HepG2 (cell line): Measurements from ENCODE around the gene PSMA7. TPM values are rescaled to one million over a fixed set of nuclear protein-coding genes. Genes with fewer than 3 reads are reported as not detected.

ENCODE experiments used
- BCL6 ChIP-seq: IDR thresholded peaks from 2 replicates; pipeline ENCODE4 v1.6.1; 2016; ENCODE audit warnings: missing genetic modification reagents, missing compliant biosample characterization
- HOXA3 ChIP-seq: sonication (generic); formaldehyde crosslinking; IDR thresholded peaks from 2 replicates; pipeline ENCODE4 v1.5.0; 2020; ENCODE audit warnings: missing genetic modification reagents
- KLF6 ChIP-seq: IDR thresholded peaks from 2 replicates; pipeline ENCODE4 v1.8.0; 2016; ENCODE audit warnings: missing biosample characterization, missing genetic modification reagents
- MTA1 ChIP-seq: sonication (generic); formaldehyde crosslinking; IDR thresholded peaks from 2 replicates; pipeline ENCODE4 v1.4.0; 2020; ENCODE audit warnings: missing genetic modification reagents, mild to moderate bottlenecking, borderline replicate concordance
- SATB2 ChIP-seq: sonication (generic); formaldehyde crosslinking; IDR thresholded peaks from 2 replicates; pipeline ENCODE4 v1.5.0; 2020; ENCODE audit warnings: missing genetic modification reagents
- TFE3 ChIP-seq: IDR thresholded peaks from 2 replicates; pipeline ENCODE4 v1.6.1; 2016
- THAP9 ChIP-seq: sonication (generic); formaldehyde crosslinking; IDR thresholded peaks from 2 replicates; pipeline ENCODE4; 2020; ENCODE audit warnings: missing genetic modification reagents, mild to moderate bottlenecking, borderline replicate concordance
- UBTF ChIP-seq: sonication (generic); formaldehyde crosslinking; IDR thresholded peaks from 2 replicates; pipeline ENCODE4 v1.4.0; 2020; ENCODE audit warnings: mild to moderate bottlenecking, missing genetic modification reagents
- ZBTB33 ChIP-seq: sonication (generic); formaldehyde crosslinking; IDR thresholded peaks from 2 replicates; pipeline ENCODE4 v1.4.0; 2020; ENCODE audit warnings: missing genetic modification reagents
- ZNF317 ChIP-seq: sonication (generic); formaldehyde crosslinking; IDR thresholded peaks from 2 replicates; pipeline ENCODE4 v1.5.0; 2020; ENCODE audit warnings: mild to moderate bottlenecking, missing genetic modification reagents
- ZNF329 ChIP-seq: sonication (generic); formaldehyde crosslinking; IDR thresholded peaks from 2 replicates; pipeline ENCODE4 v1.9.0; 2021; ENCODE audit warnings: low read depth, mild to moderate bottlenecking, missing genetic modification reagents
- ZNF674 ChIP-seq: sonication (generic); formaldehyde crosslinking; IDR thresholded peaks from 2 replicates; pipeline ENCODE4 v1.5.0; 2020; ENCODE audit warnings: low read depth, mild to moderate bottlenecking, missing genetic modification reagents
- polyA plus RNA-seq, 8 experiments: library from polyadenylated mRNA; depleted of rRNA in 3 of 8; stranded (reverse) in 7 of 8; unstranded in 1 of 8; fragments of >200 nt; fragmentation: Illumina TruSeq in 4 of 8; extraction: Trizol in 4 of 8; gene quantifications; 2 replicates each; pipeline versions ENCODE4 v1.2.1 to v1.2.3, GENCODE V29; 2011 to 2016; ENCODE audit warnings: low read depth in 4 of 8, missing spikeins in 1 of 8, mixed read lengths in 1 of 8; ENCODE audit not compliant: insufficient read depth in 1 of 8
- total RNA-seq, 5 experiments: library from RNA; depleted of rRNA; stranded (reverse); fragments of >200 nt; fragmentation: Illumina TruSeq; extraction: Trizol; gene quantifications; 2 replicates each; pipeline ENCODE4 v1.2.3, GENCODE V29; 2016; ENCODE audit warnings: low read depth in 1 of 5
- TF ChIP-seq, protein P1 (sequence below): sonication (generic); formaldehyde crosslinking; IDR thresholded peaks from 2 replicates; pipeline ENCODE4 v1.4.0; 2020; ENCODE audit warnings: missing genetic modification reagents

PSMA7 gene
- total and polyA plus RNA-seq, 2 of the 13 experiments (the other 11 are each of a cell fraction or from before 2014, with no cell fraction given): 531 to 631 TPM

- TF ChIP-seq, protein P1, sequence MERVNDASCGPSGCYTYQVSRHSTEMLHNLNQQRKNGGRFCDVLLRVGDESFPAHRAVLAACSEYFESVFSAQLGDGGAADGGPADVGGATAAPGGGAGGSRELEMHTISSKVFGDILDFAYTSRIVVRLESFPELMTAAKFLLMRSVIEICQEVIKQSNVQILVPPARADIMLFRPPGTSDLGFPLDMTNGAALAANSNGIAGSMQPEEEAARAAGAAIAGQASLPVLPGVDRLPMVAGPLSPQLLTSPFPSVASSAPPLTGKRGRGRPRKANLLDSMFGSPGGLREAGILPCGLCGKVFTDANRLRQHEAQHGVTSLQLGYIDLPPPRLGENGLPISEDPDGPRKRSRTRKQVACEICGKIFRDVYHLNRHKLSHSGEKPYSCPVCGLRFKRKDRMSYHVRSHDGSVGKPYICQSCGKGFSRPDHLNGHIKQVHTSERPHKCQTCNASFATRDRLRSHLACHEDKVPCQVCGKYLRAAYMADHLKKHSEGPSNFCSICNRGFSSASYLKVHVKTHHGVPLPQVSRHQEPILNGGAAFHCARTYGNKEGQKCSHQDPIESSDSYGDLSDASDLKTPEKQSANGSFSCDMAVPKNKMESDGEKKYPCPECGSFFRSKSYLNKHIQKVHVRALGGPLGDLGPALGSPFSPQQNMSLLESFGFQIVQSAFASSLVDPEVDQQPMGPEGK (CRISPR knock-in tag): peak; percentile 25
- peak; percentile 53 for TF ChIP-seq BCL6 (CRISPR knock-in tag)
- no peak; the same call in 1 of the 2 replicates for TF ChIP-seq ZNF329
- no peak for TF ChIP-seq THAP9 (CRISPR knock-in tag)
- TF ChIP-seq ZNF317 (CRISPR knock-in tag): no peak
- 0 out of 2 replicates have a peak, but pooled peaks have one; percentile 32 for TF ChIP-seq SATB2 (CRISPR knock-in tag)
- TF ChIP-seq KLF6 (CRISPR knock-in tag): peak; percentile 77
- peak; percentile 34; the same call in 1 of the 2 replicates for TF ChIP-seq ZBTB33 (CRISPR knock-in tag)
- TF ChIP-seq HOXA3 (CRISPR knock-in tag): peak; percentile 95
- TF ChIP-seq MTA1 (CRISPR knock-in tag): peak; percentile 71; the same call in 1 of the 2 replicates
- TF ChIP-seq ZNF674 (CRISPR knock-in tag): 0 out of 2 replicates have a peak, but pooled peaks have one; percentile 73
- peak; percentile 85; the same call in 1 of the 2 replicates for TF ChIP-seq UBTF (CRISPR knock-in tag)
- TF ChIP-seq TFE3 (CRISPR knock-in tag): peak; percentile 73
Measured at GRCh38 chr20:62143081-62143956, at the start of gene PSMA7, which contains the start of gene SS18L1 (continued).
